ENCODE results near the gene SMARCC2.
A peak's percentile ranks its signal among the peaks of the same experiment; 100 is the strongest.
"Not testable (repeated sequence)": the region's sequence is repeated elsewhere in the genome, so short reads cannot be mapped to it uniquely, and the experiment has no call there.

The SMARCC2 gene

GRCh38 chr12:56160894-56161689 is 28.2 kb downstream of the SMARCC2 start:
- Histone ChIP-seq H3K27me3 (ENCODE audit: control insufficient read depth in 1 of 2, insufficient read depth in 2 of 2, low read length in 2 of 2) (no peaks in the 10 kb centered on the region), H3K36me3 (ENCODE audit: insufficient read depth, low read length) (peaks cover 56% of the 10 kb centered on the region), H3K9me3 (ENCODE audit: low read length) (no peaks in the 10 kb centered on the region), H3K4me3 (ENCODE audit: low read depth in 1 of 2, low read length in 2 of 2) (peak overlapping the region; percentile 86 to 99), H3K4me1 (ENCODE audit: insufficient read depth, low read length) (peaks cover 36% of the 10 kb centered on the region), H3K9ac (ENCODE audit: low read length) (peak overlapping the region; percentile 100), H3K27ac (ENCODE audit: low read depth, low read length) (peak overlapping the region; percentile 93)

DNA sequence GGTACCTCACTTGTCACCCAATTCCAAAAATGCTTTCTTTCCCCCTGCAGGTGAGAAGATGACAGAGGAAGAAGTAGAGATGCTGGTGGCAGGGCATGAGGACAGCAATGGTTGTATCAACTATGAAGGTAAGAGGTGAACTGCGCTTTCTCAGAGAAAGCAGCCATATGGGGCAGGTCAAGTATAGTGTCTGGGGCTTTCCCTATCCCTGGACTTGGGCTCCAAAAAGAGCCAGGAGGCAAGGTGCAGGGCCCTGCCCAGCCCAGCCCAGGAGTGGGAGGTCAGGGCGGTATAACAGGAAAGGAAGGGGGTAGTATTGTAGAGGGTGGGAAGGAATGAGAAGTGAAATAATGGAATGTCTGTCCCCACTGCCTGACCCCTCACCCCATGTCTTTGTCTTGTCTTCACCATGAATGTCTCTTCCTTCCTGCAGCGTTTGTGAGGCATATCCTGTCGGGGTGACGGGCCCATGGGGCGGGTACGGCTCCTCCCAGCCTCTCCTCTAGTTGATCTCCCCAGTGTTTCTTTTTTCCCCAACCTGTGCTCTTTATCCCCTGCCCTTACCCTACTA is 29.0 kb downstream of the SMARCC2 start:
- H3K36me3 ChIP-seq (ENCODE audit: insufficient read depth, low read length), result peaks cover 50% of the 10 kb centered on the region
- peaks cover 36% of the 10 kb centered on the region for H3K4me1 ChIP-seq (ENCODE audit: insufficient read depth, low read length)
- peak overlapping the region; percentile 93 for H3K27ac ChIP-seq (ENCODE audit: low read depth, low read length)

DNA sequence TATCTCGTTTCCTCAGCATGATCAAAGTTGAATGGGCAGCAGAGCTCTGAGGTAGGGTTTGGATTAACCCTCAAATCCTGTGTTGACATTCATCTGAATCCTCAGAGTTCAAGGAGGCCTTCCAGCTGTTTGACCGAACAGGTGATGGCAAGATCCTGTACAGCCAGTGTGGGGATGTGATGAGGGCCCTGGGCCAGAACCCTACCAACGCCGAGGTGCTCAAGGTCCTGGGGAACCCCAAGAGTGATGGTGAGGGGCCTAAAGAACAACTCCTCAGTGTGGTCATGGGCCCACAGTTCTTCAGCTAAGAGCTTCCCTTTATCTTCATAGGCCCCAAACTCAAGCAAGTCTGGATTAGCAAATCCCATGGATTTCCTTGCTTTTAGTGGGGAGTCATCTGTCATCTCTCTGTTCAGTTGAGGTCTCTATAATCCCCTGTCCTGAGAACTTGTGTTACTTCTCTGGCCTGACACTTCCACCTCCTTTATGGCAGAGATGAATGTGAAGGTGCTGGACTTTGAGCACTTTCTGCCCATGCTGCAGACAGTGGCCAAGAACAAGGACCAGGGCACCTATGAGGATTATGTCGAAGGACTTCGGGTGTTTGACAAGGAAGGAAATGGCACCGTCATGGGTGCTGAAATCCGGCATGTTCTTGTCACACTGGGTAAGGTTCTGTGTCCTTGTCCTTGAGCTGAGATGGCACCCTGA is 29.6 kb downstream of the SMARCC2 start:
- Histone ChIP-seq H3K4me1 (ENCODE audit: insufficient read depth, low read length) (peaks cover 36% of the 10 kb centered on the region), H3K27me3 (ENCODE audit: control insufficient read depth in 1 of 2, insufficient read depth in 2 of 2, low read length in 2 of 2) (no peaks in the 10 kb centered on the region), H3K9me3 (ENCODE audit: low read length) (no peaks in the 10 kb centered on the region), H3K27ac (ENCODE audit: low read depth, low read length) (peak overlapping the region; percentile 93), H3K36me3 (ENCODE audit: insufficient read depth, low read length) (peaks cover 46% of the 10 kb centered on the region), H3K4me3 (ENCODE audit: low read depth in 1 of 2, low read length in 2 of 2) (peak overlapping the region; percentile 86 to 99), H3K9ac (ENCODE audit: low read length) (peak overlapping the region; percentile 100)

More for the DNA sequence above, 29.0 kb downstream of the SMARCC2 start:
- peak overlapping the region; percentile 100 for H3K9ac ChIP-seq (ENCODE audit: low read length)
- peak overlapping the region; percentile 86 to 99 for H3K4me3 ChIP-seq (ENCODE audit: low read depth in 1 of 2, low read length in 2 of 2)
- H3K9me3 ChIP-seq (ENCODE audit: low read length), result no peaks in the 10 kb centered on the region
- no peaks in the 10 kb centered on the region for H3K27me3 ChIP-seq (ENCODE audit: control insufficient read depth in 1 of 2, insufficient read depth in 2 of 2, low read length in 2 of 2)

DNA sequence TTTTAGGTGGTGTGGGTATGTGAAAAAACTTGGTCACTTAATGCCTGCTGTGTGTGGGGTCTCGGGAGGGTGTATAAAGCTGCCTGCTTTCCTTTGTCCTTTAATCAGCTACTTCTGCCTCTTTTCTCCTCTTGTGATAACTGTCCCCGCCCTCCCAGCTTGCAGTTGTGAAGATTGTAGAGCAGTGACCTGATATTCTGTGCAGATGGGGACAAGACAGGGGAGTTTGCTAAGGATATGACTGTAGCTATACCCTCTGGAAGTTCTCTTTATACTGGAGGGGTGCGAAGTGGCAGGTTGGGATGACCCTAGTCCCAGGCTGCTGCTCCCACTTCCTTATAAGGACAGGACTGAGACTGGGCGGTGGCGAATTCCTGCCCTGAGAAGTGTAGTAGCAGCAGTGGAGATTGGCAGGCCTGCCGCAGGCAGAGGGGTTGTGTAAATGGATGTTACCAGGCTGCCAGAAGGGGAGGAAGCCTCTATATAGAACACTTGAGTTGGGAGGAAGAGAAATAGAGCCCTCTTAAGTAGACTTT is 30.3 kb downstream of the SMARCC2 start:
- H3K4me1 ChIP-seq (ENCODE audit: insufficient read depth, low read length), result peaks cover 36% of the 10 kb centered on the region
- peak overlapping the region; percentile 86 to 99 for H3K4me3 ChIP-seq (ENCODE audit: low read depth in 1 of 2, low read length in 2 of 2)
- H3K9me3 ChIP-seq (ENCODE audit: low read length), result no peaks in the 10 kb centered on the region
- peak overlapping the region; percentile 100 for H3K9ac ChIP-seq (ENCODE audit: low read length)
- H3K27ac ChIP-seq (ENCODE audit: low read depth, low read length), result peak overlapping the region; percentile 93
- H3K27me3 ChIP-seq (ENCODE audit: control insufficient read depth in 1 of 2, insufficient read depth in 2 of 2, low read length in 2 of 2), result no peaks in the 10 kb centered on the region
- H3K36me3 ChIP-seq (ENCODE audit: insufficient read depth, low read length), result peaks cover 46% of the 10 kb centered on the region

DNA sequence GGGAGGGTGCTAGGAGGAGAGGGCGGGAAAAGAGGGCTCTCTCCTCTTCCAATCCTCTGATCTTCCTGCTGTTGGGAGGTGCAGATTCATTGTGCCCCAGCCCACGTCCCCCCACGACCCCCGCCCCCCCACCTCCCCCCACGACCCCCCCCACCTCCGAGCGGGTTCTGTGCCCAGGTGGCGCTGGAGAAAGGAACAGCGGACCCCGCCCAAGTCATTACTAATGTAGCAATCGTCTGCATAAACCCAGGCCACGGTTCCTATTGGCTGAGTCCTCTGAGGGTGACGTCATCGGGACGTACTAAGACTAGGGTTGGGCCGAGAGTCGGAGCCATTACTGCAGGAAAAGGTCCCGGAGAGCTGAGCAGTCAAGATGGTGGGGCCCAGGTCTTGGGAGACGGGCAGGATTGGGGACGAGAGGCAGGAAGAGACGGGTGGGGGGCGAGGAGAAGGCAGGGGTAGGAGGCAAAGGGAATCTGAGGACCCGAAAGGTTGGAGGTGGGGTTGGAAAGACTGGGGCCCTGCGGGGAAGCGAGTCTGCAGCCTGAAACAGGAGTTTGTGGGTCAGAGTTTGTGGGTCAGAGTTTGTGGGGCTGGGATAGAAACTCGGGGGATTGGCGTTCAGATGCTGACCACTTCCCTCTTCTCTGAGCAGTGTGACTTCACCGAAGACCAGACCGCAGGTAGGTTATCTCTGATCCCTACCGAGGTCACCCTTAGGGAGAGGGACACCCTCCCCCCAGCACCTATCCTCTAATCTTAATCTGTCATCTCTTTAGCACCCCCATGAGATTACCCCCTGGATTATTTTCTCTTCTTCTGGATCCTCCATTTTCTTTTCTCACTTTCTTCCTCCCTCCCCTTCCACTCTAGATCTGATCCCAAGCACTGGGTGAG is 31.0 kb downstream of the SMARCC2 start, which contains the start of gene MYL6:
Gene MYL6, plus strand, starts transcription at position 331 of the 897 bp plus-strand sequence. Its CDS starts 43 bp downstream, at position 374.
- no peaks in the 10 kb centered on the region for H3K27me3 ChIP-seq (ENCODE audit: control insufficient read depth in 1 of 2, insufficient read depth in 2 of 2, low read length in 2 of 2)
- H3K36me3 ChIP-seq (ENCODE audit: insufficient read depth, low read length), result peaks cover 39% of the 10 kb centered on the region
- peak within 1 kb of the TSS; percentile 100 for H3K9ac ChIP-seq (ENCODE audit: low read length)
- H3K27ac ChIP-seq (ENCODE audit: low read depth, low read length), result peak within 1 kb of the TSS; percentile 93
- H3K4me1 ChIP-seq (ENCODE audit: insufficient read depth, low read length), result peaks cover 34% of the 10 kb centered on the region
- no peaks in the 10 kb centered on the region for H3K9me3 ChIP-seq (ENCODE audit: low read length)
- peak within 1 kb of the TSS; percentile 86 to 99 for H3K4me3 ChIP-seq (ENCODE audit: low read depth in 1 of 2, low read length in 2 of 2)

DNA sequence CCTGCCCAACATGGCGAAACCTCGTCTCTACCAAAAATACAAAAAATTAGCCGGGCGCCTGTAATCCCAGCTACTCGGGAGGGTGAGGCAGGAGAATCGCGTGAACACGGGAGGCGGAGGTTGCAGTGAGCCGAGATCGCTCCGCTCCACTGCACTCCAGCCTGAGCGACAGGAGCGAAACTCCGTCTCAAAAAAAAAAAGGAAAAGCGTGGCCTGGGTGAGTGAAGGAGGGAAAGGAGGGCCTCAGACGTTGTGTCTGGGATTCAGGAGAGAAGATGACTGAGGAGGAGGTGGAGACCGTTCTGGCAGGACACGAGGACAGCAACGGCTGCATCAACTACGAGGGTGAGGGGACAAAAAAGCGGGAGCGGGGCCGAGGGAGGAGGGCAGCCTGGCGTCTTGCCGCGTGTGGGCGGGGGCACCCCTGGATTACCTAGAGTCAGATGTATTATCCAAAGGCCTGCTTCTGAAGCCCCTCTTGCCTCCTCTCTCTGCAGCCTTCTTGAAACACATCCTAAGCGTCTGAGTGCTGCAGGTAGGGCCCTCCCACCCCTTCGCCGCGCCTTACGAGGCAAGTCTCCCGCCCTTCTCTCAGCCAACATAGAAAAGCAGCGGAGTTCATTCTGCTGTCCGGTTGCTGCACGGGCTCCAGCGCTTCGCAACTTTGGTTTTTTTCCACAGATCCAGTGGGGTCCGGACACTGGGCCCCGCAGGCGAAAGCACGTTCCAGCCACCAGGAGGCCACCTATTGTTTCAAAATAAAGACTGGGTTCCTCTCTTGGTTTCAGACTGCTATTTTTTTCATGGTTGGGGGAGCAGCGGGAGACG is 31.9 kb downstream of the SMARCC2 start:
- Histone ChIP-seq H3K9me3 (ENCODE audit: low read length) (no peaks in the 10 kb centered on the region), H3K4me1 (ENCODE audit: insufficient read depth, low read length) (peaks cover 34% of the 10 kb centered on the region), H3K36me3 (ENCODE audit: insufficient read depth, low read length) (peaks cover 32% of the 10 kb centered on the region), H3K9ac (ENCODE audit: low read length) (peak overlapping the region; percentile 39), H3K27ac (ENCODE audit: low read depth, low read length) (peak overlapping the region; percentile 81), H3K4me3 (ENCODE audit: low read depth in 1 of 2, low read length in 2 of 2) (peak overlapping the region; percentile 43 to 61), H3K27me3 (ENCODE audit: control insufficient read depth in 1 of 2, insufficient read depth in 2 of 2, low read length in 2 of 2) (no peaks in the 10 kb centered on the region)

DNA sequence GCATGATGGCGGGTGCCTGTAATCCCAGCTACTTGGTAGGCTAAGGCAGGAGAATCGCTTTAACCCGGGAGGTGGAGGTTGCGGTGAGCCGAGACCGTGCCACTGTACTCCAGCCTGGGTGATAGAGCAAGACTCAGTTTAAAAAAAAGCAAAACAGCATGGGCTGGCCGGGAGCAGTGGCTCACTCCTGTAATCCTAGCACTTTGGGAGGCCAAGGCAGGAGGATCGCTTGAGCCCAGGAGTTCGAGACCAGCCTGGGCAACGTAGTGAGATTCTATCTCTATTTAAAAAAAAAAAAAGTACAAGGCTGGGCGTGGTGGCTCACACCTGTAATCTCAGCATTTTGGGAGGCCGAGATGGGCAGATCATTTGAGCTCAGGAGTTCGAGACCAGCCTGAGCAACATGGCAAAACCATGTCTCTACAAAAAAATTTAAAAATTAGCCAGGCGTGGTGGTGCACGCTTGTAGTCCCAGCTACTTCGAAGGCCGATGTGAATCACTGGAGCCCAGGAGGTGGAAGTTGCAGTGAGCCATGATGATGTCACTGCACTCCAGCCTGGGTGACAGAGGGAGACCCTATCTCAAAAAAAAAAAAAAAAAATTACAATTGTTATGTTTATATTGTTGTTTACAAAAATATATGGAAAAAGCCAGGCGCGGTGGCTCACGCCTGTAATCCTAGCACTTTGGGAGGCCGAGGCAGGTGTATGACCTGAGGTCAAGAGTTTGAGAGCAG is 32.7 kb downstream of the SMARCC2 start:
- H3K4me3 ChIP-seq (ENCODE audit: low read depth in 1 of 2, low read length in 2 of 2), result peak overlapping the region; percentile 43 to 61
- H3K9ac ChIP-seq (ENCODE audit: low read length); H3K9me3 ChIP-seq (ENCODE audit: low read length); H3K27me3 ChIP-seq (ENCODE audit: control insufficient read depth in 1 of 2, insufficient read depth in 2 of 2, low read length in 2 of 2): not testable (repeated sequence)
- peaks cover 24% of the 10 kb centered on the region for H3K36me3 ChIP-seq (ENCODE audit: insufficient read depth, low read length)
- peaks cover 30% of the 10 kb centered on the region for H3K4me1 ChIP-seq (ENCODE audit: insufficient read depth, low read length)
- peak overlapping the region; percentile 81 for H3K27ac ChIP-seq (ENCODE audit: low read depth, low read length)

DNA sequence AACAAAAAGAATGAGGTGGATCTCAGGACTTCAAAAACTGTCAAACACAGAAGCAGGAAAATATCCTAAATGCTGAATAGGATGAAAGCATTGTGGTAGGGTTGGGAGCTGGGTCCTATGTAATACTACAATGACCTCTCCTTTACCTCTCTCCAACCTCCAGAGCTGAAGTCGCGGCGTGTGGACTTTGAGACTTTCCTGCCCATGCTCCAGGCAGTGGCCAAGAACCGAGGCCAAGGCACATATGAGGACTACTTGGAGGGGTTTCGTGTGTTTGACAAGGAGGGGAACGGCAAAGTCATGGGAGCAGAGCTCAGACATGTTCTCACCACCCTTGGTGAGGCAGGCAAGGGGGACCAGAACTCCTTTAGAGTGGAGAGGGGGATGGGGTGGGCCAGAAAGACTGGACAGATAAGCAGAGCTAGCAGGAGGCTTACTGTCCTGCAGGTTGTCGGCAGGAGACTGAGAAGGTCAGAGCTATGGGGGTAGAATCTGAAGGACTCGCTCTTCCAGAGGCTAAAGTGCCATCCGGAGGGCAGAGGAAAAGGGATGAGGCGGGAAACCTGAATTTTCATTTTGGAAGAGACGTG is 33.9 kb downstream of the SMARCC2 start:
- no peak overlapping the region for H3K27ac ChIP-seq (ENCODE audit: low read depth, low read length)
- peaks cover 11% of the 10 kb centered on the region for H3K36me3 ChIP-seq (ENCODE audit: insufficient read depth, low read length)
- H3K9ac ChIP-seq (ENCODE audit: low read length), result no peak overlapping the region
- no peaks in the 10 kb centered on the region for H3K9me3 ChIP-seq (ENCODE audit: low read length)
- H3K4me1 ChIP-seq (ENCODE audit: insufficient read depth, low read length), result peaks cover 23% of the 10 kb centered on the region
- no peak overlapping the region for H3K4me3 ChIP-seq (ENCODE audit: low read depth in 1 of 2, low read length in 2 of 2)
- H3K27me3 ChIP-seq (ENCODE audit: control insufficient read depth in 1 of 2, insufficient read depth in 2 of 2, low read length in 2 of 2), result no peaks in the 10 kb centered on the region

DNA sequence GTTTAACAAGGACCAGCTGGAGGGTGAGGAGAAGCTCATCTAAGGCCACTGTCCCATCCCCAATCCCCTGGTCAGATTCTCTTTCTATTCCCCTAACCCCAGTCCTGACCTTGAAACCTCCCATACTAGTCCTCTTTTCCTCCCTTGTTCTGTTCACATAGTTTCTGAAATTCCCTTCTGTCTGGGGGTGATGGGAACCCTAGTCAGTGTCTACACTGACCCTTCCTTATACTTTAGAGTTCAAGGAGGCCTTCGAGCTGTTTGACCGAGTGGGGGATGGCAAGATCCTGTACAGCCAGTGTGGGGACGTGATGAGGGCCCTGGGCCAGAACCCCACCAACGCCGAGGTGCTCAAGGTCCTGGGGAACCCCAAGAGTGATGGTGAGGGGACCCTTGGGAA is 34.5 kb downstream of the SMARCC2 start:
- Histone ChIP-seq H3K9me3 (ENCODE audit: low read length) (no peaks in the 10 kb centered on the region), H3K4me1 (ENCODE audit: insufficient read depth, low read length) (peaks cover 17% of the 10 kb centered on the region), H3K36me3 (ENCODE audit: insufficient read depth, low read length) (peaks cover 6% of the 10 kb centered on the region), H3K4me3 (ENCODE audit: low read depth in 1 of 2, low read length in 2 of 2) (no peak overlapping the region), H3K27me3 (ENCODE audit: control insufficient read depth in 1 of 2, insufficient read depth in 2 of 2, low read length in 2 of 2) (no peaks in the 10 kb centered on the region), H3K9ac (ENCODE audit: low read length) (no peak overlapping the region), H3K27ac (ENCODE audit: low read depth, low read length) (no peak overlapping the region)
